ENCODE measurements around the gene YEATS2.
"Not testable (repeated sequence)": the region's sequence is repeated elsewhere in the genome, so short reads cannot be mapped to it uniquely, and the experiment has no call there.

- not testable (repeated sequence) for TF ChIP-seq SIN3A (IDR thresholded peaks at IDR 0.05; ENCODE audit: borderline replicate concordance, low read depth, low read length); MAX (IDR thresholded peaks at IDR 0.05; ENCODE audit: low read depth); CHD2 (IDR thresholded peaks at IDR 0.05; ENCODE audit: low read length, partially characterized antibody); ELF1 (IDR thresholded peaks at IDR 0.05); CTCF (IDR thresholded peaks at IDR 0.05); RFX5 (IDR thresholded peaks at IDR 0.05; ENCODE audit: low read length); MXI1 (IDR thresholded peaks at IDR 0.05; ENCODE audit: low read depth, low read length); RXRA (IDR thresholded peaks at IDR 0.05; ENCODE audit: borderline replicate concordance, low read depth); REST (IDR thresholded peaks at IDR 0.05; ENCODE audit: low read depth, low read length); FOXJ3 (CRISPR knock-in tag; IDR thresholded peaks at IDR 0.05); USF2 (IDR thresholded peaks at IDR 0.05; ENCODE audit: borderline replicate concordance, low read depth, low read length)
These were observed 42.6 kb downstream of the YEATS2 start for GRCh38 chr3:183740154-183740553.

All from SK-N-SH (cell line).